NCI-H128 (cell line): Measurements from ENCODE around the gene OR52R1.
"Not testable (repeated sequence)": the region's sequence is repeated elsewhere in the genome, so short reads cannot be mapped to it uniquely, and the experiment has no call there.

Source experiments
- DNase-seq: peaks from one replicate; lab custom pipeline; 2025; ENCODE audit not compliant: unreplicated experiment; lab: John Stamatoyannopoulos, UW

The OR52R1 gene

DNA sequence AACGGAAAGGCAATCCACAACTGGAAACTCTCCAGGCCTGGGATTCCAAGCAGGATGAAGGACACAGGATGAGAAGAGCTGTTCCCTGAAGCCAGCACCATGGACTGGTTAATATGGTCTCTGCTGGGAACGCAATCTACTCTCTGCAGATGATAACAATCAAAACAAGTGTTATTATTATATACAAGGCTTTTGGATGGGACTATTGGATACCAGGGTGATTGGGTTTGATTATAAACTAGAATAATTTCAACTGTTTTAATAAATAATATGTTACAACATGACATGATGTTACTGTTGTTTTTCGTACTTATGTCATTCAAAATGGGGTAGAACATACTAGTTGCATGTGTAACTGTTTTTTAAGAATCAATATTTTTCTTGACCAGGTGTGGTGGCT, at the start of gene OR52R1:
TSS of gene OR52R1 (minus strand) at position 101 of the 400 bp plus-strand sequence. CDS start at position 101, 0 bp downstream.
- DNase-seq = no peak

- DNase-seq = no peak
Observed at GRCh38 chr11:4851033-4851432, 46.9 kb upstream of the OR52R1 start.

GRCh38 chr11:4848908-4849532, 44.8 kb upstream of the OR52R1 start, which contains the start of gene OR51S1:
Gene OR51S1, minus strand, starts transcription at chr11:4849208. Its CDS starts 0 bp downstream, at chr11:4849208.
- DNase-seq = no peak

- no peak for DNase-seq
Observed at GRCh38 chr11:4839851-4840549, 35.8 kb upstream of the OR52R1 start.

DNA sequence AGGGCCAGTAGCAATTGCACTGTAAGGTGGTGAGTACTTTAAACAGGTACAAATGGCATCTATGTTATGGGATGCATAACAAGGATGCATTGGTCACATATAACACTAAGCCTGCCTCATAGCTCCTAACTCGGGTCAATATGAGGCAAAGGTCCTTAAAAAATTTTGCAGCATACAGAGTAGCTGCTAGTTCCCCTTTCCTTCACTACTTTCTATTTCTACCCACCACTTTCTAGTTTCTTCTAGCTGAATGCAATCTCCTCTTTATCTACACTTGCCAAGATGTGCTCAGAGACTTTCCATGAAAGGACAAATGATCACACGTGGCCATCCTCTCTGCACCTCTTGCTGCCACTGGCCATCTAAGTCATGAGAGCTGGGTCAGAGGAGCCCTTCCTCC, 26.7 kb upstream of the OR52R1 start:
- DNase-seq = no peak

- DNase-seq = no peak
Observed at GRCh38 chr11:4830346-4830745, 26.2 kb upstream of the OR52R1 start.

- DNase-seq = no peak
Observed at GRCh38 chr11:4826425-4826824, 22.2 kb upstream of the OR52R1 start.

DNA sequence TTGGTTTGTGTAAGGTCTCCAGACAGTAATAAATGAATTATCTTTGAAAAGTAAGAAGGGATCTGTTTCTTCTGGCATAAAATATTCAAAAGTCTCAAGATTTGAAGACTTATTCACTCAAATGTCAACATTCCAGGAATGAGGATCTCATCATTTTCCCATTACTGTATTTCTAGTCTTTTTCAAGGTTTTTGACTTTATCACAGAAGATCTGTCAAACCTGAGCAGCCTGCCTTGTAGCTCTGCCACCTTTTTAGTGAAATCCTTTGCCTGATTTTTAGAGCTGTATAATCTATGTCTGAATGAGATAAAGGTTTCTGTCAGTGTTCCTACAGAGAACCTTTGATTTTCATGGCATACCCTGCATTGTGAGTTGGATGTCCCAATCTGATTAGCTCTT, 21.0 kb upstream of the OR52R1 start:
- DNase-seq = no peak

- no peak for DNase-seq
Observed at GRCh38 chr11:4821021-4821420, 16.8 kb upstream of the OR52R1 start, which contains the start of gene OR51F2. Gene OR51F2, plus strand, starts transcription at chr11:4821321. Its CDS starts 101 bp downstream, at chr11:4821422.

DNA sequence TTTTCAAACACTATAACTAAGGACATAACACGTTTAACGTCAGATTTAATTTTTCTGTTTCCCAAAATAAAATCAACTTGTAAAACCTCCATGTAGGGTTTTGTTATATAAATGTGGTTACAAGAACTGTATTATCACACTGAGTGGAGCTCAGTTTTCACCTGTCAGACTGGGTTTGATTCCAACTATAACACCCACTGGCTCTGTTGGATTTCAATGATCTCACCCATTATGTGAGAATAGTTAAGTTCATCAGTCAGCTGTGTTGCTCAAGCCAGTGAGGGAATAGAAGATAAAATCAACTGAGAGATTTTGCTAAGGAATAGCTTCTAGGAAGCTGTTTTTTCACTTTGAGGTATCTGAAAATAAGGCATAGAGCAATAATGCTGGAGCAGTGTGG, 5.1 kb upstream of the OR52R1 start:
- no peak for DNase-seq

- no peak for DNase-seq
Observed at GRCh38 chr11:4808476-4808875, 4.3 kb upstream of the OR52R1 start.

GRCh38 chr11:4801316-4801715, 2.9 kb downstream of the OR52R1 start:
- not testable (repeated sequence) for DNase-seq

GRCh38 chr11:4798427-4799183, 5.6 kb downstream of the OR52R1 start:
- no peak for DNase-seq

- no peak for DNase-seq
Observed at GRCh38 chr11:4797206-4797605, 7.0 kb downstream of the OR52R1 start.

- DNase-seq = no peak
Observed at GRCh38 chr11:4782454-4782853, 21.7 kb downstream of the OR52R1 start.

DNA sequence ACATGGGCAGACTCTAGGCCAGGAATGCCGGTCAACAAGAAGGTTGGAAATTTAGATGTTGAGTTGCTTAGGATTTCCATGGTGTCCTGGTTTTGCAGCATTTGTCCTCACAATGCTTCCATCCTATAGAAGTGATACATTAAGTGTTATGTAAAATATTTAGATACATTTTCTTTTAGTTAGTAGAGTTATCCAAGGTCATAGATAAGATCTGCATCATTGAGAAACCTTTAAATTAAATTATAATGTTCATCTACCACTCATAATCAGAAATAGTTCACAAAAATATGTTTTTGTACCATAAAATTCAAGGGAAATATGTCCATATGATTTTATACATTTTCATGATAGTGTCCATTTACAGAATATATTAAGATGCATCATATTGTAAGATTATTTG, 34.3 kb downstream of the OR52R1 start, which contains the start of gene OR51F1:
TSS of gene OR51F1 (minus strand) at position 101 of the 400 bp plus-strand sequence. CDS start at position 101, 0 bp downstream.
- DNase-seq = no peak

GRCh38 chr11:4768094-4768493, 36.1 kb downstream of the OR52R1 start:
- DNase-seq = no peak

DNA sequence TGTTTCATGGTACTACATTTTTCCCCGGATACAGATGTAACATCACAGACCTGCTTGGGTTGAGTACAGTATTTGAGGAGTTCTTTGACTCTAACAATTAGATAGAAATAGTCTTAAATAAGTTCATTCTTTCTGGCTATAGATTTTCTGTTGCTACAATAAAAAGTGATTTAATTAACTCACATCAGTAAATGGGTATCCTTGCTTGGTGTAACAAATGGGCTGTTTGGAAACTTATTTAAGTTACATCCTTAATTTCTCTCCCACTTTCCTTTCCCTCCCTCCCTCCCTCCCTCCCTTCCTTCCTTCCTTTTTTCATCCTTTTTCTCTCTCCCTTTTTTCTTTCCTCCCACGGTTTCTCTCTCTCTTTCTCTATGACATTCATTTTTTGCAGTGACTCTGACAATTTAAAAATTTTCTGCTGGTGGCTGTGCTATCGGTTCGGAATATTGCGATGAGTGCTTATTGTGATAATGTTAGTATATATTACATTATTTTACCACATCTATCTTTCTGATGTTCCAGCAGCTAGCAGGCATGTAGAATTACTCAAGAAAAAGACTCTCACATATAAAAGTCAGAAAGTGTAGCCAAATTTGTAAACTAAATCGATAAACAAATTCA, 37.6 kb downstream of the OR52R1 start:
- no peak for DNase-seq

DNA sequence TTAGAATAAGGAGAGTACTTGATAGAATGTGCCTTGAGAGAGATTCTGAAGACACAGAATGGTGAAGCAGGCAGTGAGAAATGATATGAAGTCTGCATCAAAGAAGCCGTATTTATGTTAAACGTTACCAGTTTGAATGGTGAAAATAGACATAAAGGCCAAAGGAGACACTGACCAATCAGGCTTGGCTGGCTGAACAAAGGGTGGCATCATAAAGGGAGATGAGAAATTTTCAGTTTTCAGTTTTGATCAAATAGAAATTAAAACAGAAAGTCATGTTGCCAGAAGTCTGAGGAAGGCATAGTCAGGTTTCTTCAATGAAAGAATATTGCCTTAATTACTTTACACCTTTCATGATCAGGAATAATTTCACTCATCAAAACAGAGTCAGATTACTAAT, 41.1 kb downstream of the OR52R1 start:
- DNase-seq = no peak
